ENCODE measurements around the gene GHDC.
A peak's percentile ranks its signal among the peaks of the same experiment; 100 is the strongest.

The GHDC gene

GRCh38 chr17:42181851-42182207 lies 12.5 kb downstream of the GHDC start:
- DNase-seq, result no peak

GRCh38 chr17:42180922-42181850 lies 13.1 kb downstream of the GHDC start, which contains the start of gene KCNH4:
Gene KCNH4 (minus strand): TSS chr17:42181142. CDS start chr17:42180945, 197 bp downstream.
- DNase-seq, result peak; percentile 94

DNA sequence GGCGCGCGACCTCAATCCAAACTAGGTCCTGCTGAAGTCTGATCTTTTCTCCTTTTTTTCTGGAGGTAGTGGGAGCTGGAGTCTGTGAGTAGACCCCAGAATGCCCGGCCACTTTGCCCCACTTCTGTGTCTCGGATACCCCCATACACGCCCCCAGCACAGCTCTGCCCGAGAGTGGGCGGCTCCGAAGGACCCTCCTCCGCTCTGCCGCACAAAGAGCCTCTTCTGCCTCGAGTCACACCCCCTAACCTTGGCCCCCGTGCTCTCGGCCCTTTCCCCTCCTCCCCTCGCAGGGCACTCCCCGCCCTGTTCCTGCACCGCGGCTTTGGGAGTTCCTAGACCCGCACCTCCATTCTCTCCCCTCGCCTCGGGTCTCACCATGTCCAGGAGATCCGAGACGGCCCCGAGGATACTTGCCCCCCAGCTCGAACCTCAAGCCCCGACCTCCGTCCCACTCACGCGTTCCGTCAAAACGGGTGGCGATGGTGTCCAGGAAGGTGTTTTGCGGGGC lies 13.8 kb downstream of the GHDC start:
- no peak for DNase-seq

GRCh38 chr17:42179911-42180410 lies 14.3 kb downstream of the GHDC start:
- no peak for DNase-seq

GRCh38 chr17:42179335-42179734 lies 15.0 kb downstream of the GHDC start:
- no peak for DNase-seq

GRCh38 chr17:42178817-42179216 lies 15.5 kb downstream of the GHDC start:
- DNase-seq, result no peak

DNA sequence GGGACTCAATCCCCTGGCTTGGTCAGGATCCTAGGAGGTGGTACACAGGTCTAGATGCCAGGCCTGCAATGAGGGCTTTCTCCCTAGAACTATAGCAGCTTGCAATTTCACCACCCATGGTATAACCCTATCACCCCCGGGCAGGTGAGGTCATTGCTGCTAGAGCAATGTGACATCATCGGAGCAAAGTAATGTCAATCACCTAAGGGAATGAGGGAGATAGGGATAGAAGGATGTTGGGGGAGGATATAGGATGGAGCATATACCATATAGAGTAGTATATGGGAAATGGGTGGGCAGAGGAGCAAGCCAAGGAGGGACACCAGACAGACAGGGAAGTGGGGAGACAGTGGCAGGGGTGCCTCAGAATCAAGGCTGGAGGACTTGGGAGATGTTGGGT lies 16.6 kb downstream of the GHDC start:
- DNase-seq, result no peak

- no peak for DNase-seq
Observed at GRCh38 chr17:42174126-42174783, 20.0 kb downstream of the GHDC start.

DNA sequence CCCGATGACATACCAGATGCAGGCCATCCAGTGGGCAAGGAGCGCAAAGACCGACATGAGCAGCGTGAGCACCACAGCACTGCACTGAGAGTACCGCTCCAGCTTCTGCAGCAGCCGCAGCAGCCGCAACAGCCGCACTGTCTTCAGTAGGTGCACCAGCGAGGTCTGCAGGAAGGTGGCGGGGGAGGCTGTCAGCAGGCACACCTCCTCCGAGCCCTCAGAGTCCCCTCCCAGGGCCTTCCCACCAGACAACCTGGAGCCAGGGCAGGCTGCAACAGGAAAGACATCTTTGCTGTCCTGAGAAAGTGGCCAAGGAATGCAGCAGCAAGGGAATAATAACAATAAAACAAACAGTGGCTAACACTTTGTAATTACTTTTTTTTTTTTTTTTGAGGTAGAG lies 22.5 kb downstream of the GHDC start:
- no peak for DNase-seq

DNA sequence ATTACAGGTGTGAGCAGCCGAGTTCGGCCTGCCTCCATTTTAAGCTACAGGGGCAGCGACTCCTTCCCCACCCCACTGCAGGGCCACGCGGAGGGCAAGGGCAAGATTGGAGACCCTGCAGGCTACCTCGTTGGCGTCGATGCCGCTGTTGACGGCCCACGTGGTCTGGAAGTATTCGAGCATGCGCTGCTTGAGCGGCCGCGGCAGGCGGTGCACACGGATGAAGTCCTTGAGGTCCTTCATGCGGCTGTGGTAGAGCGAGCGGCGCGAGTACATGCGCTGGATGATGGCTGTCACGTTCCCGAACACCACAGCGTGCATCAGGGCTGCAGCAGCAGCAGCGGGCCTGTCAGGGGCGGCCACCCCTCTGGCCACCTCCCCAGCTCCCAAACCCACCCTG lies 24.9 kb downstream of the GHDC start:
- no peak for DNase-seq

GRCh38 chr17:42167807-42168206 lies 26.5 kb downstream of the GHDC start:
- no peak for DNase-seq

- no peak for DNase-seq
Observed at GRCh38 chr17:42166196-42166763, 28.0 kb downstream of the GHDC start.

- DNase-seq, result no peak
Observed at GRCh38 chr17:42165751-42166150, 28.5 kb downstream of the GHDC start.

GRCh38 chr17:42163696-42164407 lies 30.4 kb downstream of the GHDC start:
- DNase-seq, result no peak

GRCh38 chr17:42163113-42163512 lies 31.2 kb downstream of the GHDC start:
- DNase-seq, result peak; percentile 88

GRCh38 chr17:42160531-42160910 lies 33.8 kb downstream of the GHDC start:
- DNase-seq, result no peak

- DNase-seq, result no peak
Observed at GRCh38 chr17:42159796-42160530, 34.3 kb downstream of the GHDC start.

DNA sequence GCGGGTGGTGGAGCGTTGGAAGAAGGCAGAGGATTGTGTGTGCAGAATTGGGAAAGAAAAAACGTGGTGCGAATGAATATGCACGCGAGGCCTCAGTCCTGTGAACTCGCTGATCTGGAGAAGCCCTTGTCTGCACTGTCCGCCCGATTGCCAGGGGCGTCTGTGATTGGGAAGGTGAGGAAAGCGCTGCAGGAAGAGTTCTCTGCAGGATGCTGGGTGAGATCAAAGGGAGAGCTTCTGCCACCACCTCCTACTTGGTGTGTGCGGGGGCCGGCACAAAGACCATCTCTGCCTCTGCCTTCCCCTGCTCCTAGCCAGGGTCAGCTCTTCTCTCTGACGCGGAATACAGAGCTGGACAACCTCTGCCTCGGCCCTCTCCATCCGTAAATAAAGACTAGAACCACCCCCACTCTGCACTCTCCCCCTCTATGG lies 38.7 kb downstream of the GHDC start:
- no peak for DNase-seq

DNA sequence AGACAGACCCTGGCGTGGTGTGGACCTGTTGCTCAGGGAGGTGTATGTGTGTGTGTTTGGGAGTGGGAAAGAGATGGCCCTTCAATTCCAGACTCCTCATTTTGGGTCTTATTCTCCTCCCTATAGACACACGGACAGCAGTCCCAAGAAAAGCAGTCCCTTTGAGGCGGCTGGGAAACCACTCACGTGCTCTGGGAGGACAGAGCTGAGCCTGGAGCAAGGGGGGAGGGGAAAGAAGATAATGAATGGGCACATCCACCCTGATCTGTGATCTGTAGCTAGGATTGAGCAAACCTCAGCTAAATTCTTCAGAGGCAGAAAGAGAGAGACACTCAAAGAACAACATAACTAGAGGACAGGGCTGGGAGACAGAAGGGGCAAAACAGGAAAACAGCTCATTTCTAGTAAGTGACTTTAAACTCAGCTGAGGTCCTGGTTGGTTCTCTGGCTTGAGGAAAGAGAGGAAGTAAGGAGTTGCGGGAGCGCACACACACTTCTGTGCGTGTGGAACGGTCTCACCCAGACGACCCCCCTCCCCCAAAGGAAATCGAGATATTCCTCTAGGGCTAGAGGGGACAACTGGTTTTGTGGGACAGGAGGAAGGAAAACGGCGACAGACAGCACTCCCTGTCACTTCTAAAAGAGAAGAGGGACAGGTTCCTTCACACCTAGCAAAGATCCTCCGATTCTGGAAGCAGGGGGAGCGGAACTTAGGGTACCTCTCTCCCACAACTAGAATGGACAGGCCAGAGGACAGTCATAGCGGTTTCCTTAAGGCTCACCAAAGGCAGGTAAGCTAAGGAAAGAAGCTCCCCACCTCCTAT lies 40.2 kb downstream of the GHDC start:
- no peak for DNase-seq

DNA sequence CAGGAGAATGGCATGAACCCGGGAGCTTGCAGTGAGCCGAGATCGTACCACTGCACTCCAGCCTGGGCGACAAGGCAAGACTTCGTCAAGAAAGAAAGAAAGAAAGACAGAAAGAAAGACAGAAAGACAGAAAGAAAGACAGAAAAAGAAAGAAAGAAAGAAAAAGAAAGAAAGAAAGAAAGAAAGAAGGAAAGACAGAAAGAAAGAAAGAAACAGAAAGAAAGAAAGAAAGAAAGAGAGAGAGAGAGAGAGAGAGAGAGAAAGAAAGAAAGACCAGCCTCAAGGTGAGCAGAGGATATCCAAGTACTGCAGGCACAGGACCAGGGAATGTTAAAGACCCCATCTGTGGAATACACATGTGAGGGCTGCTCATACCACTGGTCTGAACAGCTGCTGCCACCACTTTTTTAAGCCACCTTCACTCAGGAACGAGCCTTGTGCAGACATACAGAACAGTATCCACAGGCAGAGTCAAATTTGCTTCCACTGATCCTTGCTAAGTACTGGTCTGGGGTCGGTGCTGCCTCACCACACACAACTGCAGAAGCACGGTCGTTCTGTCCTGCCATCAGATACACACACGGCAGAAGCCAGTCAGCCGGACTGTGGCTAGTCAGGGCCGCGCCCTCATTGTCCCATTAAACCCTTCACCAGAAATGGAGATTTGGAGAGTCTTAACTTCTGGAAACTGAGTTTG lies 47.2 kb downstream of the GHDC start:
- DNase-seq, result no peak
